ENCODE measurements around the gene CNFN. TPM values are rescaled to one million over a fixed set of nuclear protein-coding genes. Genes with fewer than 3 reads are reported as not detected.

CNFN gene
- total RNA-seq, 4 donors from 2014 or later, result 3.4 to 7.3 TPM; not detected in 2

GRCh38 chr19:42366673-42367072, 23.4 kb downstream of the CNFN start:
- TF ChIP-seq CTCF (IDR thresholded peaks at IDR 0.05; ENCODE audit: low read depth), result no peak

DNA sequence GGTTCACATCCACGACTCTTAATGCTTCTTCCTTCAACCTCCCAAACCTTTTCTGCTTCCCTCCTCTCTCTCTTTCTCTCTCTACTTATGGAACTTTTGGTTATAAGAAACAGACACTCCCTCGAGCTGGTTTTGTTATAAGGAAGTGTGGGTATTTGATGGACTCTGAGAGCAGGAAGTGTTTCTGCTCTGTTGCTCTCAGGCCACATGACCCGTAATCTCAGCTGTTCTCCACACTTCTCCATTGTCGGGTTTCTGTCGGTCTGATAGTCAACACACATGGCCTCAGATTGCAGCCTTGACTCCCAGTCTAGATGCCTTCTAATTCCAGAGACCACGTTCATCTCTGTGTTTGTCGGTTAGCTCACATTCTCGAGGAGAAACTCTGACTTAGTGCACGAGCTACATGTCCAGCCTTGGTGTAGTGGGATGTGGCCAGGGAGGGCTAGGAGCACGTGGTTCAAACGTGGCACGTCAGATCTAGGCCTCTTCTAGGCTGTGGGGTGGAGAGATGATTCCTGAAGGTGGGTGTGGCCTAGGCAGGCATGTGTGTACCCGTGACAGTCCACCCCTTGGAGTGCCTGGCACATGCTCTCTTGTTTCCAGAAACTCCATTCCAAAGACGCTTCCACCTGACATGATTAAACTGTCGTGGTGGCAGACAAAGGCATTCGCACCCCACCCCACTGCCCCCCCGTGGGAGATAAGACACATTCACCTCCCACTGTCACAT, 26.3 kb downstream of the CNFN start:
- no peak for TF ChIP-seq CTCF (IDR thresholded peaks at IDR 0.05; ENCODE audit: low read depth)

- TF ChIP-seq CTCF (IDR thresholded peaks at IDR 0.05; ENCODE audit: low read depth), result no peak
Measured at GRCh38 chr19:42362891-42363440, 27.1 kb downstream of the CNFN start.

DNA sequence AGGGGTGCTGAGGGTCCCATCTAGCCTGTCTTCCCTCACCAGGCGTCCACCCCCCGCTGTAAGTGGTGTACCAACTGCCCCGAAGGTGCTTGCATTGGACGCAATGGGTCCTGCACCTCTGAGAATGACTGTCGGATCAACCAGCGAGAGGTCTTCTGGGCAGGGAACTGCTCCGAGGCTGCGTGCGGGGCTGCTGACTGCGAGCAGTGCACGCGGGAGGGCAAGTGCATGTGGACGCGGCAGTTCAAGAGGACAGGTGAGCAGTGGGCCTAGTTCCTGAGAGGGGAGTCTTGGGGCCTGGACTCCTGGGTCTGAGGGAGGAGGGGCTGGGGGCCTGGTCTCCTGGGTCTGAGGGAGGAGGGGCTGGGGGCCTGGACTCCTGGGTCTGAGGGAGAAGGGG, 27.8 kb downstream of the CNFN start:
- TF ChIP-seq CTCF (IDR thresholded peaks at IDR 0.05; ENCODE audit: low read depth), result no peak

DNA sequence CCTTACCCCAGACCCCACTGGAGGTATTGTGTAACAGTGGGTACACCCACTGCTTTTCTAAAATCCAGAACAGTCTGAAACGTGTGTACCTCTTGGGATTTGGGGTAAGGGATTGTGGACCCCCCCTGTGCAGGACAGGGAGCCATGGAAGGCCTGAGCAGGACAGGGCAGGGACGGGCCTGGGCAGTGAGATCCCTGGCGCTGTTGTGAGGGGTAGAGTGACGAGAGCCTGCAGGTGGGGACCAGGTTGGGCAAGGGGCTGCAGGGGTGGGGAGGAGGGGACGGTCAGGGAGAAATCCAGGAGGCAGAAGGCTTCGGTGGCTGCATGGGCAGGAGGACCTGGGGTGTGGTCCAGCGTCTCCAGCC, 28.6 kb downstream of the CNFN start:
- TF ChIP-seq CTCF (IDR thresholded peaks at IDR 0.05; ENCODE audit: low read depth), result no peak

- TF ChIP-seq CTCF (IDR thresholded peaks at IDR 0.05; ENCODE audit: low read depth), result no peak
Measured at GRCh38 chr19:42360787-42361544, 29.1 kb downstream of the CNFN start.

- no peak for TF ChIP-seq CTCF (IDR thresholded peaks at IDR 0.05; ENCODE audit: low read depth)
Measured at GRCh38 chr19:42357290-42357689, 32.8 kb downstream of the CNFN start.
